SK-N-SH (cell line): ENCODE measurements around the gene BTBD16. TPM values are rescaled to one million over a fixed set of nuclear protein-coding genes. Genes with fewer than 3 reads are reported as not detected.

Experiments used
- CHD2 ChIP-seq: fragments of 150-350 bp; IDR thresholded peaks from 2 replicates; pipeline ENCODE4 v1.6.1; 2018; ENCODE audit warnings: low read length; ENCODE audit not compliant: partially characterized antibody
- ELF1 ChIP-seq: IDR thresholded peaks from 2 replicates; pipeline ENCODE4 v1.4.0; 2012
- EZH2phosphoT487 ChIP-seq: fragments of 200-600 bp; sonication (generic); IDR thresholded peaks from 2 replicates; pipeline ENCODE4 v1.6.1; 2017; ENCODE audit warnings: low read depth, mixed run types, mild to moderate bottlenecking, antibody characterized with exemption, moderate library complexity, borderline replicate concordance
- FOSL2 ChIP-seq: IDR thresholded peaks from 2 replicates; pipeline ENCODE4 v1.4.0; 2012; ENCODE audit warnings: low read depth, mild to moderate bottlenecking, moderate library complexity, borderline replicate concordance
- FOXJ3 ChIP-seq: sonication (generic); formaldehyde crosslinking; IDR thresholded peaks from 2 replicates; pipeline ENCODE4 v1.5.1; 2020; ENCODE audit warnings: mild to moderate bottlenecking, missing genetic modification reagents
- FOXM1 ChIP-seq: IDR thresholded peaks from 2 replicates; pipeline ENCODE4 v1.4.0; 2012; ENCODE audit warnings: low read depth, mild to moderate bottlenecking
- GABPA ChIP-seq: IDR thresholded peaks from 2 replicates; pipeline ENCODE4 v1.4.0; 2012; ENCODE audit warnings: low read depth, mild to moderate bottlenecking
- GATA2 ChIP-seq: sonication (generic); formaldehyde crosslinking; IDR thresholded peaks from 2 replicates; pipeline ENCODE4 v1.5.0; 2020; ENCODE audit warnings: mild to moderate bottlenecking, missing genetic modification reagents
- IRF3 ChIP-seq: fragments of 150-350 bp; IDR thresholded peaks from 2 replicates; pipeline ENCODE4 v1.6.1; 2016; ENCODE audit warnings: mild to moderate bottlenecking, low read depth, low read length
- JUND ChIP-seq: IDR thresholded peaks from 2 replicates; pipeline ENCODE4 v1.4.0; 2012
- MAX ChIP-seq: IDR thresholded peaks from 2 replicates; pipeline ENCODE4 v1.4.0; 2012; ENCODE audit warnings: low read depth
- MXI1 ChIP-seq: IDR thresholded peaks from 2 replicates; pipeline ENCODE4 v1.6.1; 2012; ENCODE audit warnings: mild to moderate bottlenecking, low read depth, low read length, improper control_type of control experiment
- NFIC ChIP-seq: IDR thresholded peaks from 2 replicates; pipeline ENCODE4 v1.4.0; 2012; ENCODE audit warnings: borderline replicate concordance
- REST ChIP-seq: IDR thresholded peaks from 2 replicates; pipeline ENCODE4 v1.6.1; 2012; ENCODE audit warnings: mild to moderate bottlenecking, low read depth, low read length, moderate library complexity
- RFX5 ChIP-seq: IDR thresholded peaks from 2 replicates; pipeline ENCODE4 v1.6.1; 2012; ENCODE audit warnings: mild to moderate bottlenecking, improper control_type of control experiment, low read length
- SIN3A ChIP-seq: IDR thresholded peaks from 2 replicates; pipeline ENCODE4 v1.6.1; 2012; ENCODE audit warnings: low read depth, mild to moderate bottlenecking, low read length, moderate library complexity, borderline replicate concordance
- SMC3 ChIP-seq: IDR thresholded peaks from 2 replicates; pipeline ENCODE4 v1.6.1; 2012; ENCODE audit warnings: low read depth, low read length, improper control_type of control experiment
- TCF12 ChIP-seq: IDR thresholded peaks from 2 replicates; pipeline ENCODE4 v1.4.0; 2012
- TEAD4 ChIP-seq: IDR thresholded peaks from 2 replicates; pipeline ENCODE4 v1.4.0; 2012; ENCODE audit warnings: mild to moderate bottlenecking, borderline replicate concordance; ENCODE audit not compliant: insufficient read depth
- USF1 ChIP-seq: IDR thresholded peaks from 2 replicates; pipeline ENCODE4 v1.4.0; 2012; ENCODE audit warnings: low read depth, borderline replicate concordance
- USF2 ChIP-seq: fragments of 150-350 bp; IDR thresholded peaks from 2 replicates; pipeline ENCODE4 v1.6.1; 2017; ENCODE audit warnings: antibody characterized with exemption, low read length, low read depth, borderline replicate concordance
- YY1 ChIP-seq: IDR thresholded peaks from 2 replicates; pipeline ENCODE4 v1.4.0; 2012; ENCODE audit warnings: low read depth, mild to moderate bottlenecking
- ZBTB33 ChIP-seq: IDR thresholded peaks from 2 replicates; pipeline ENCODE4 v1.4.0; 2012; ENCODE audit warnings: low read depth, borderline replicate concordance
- polyA plus RNA-seq, 3 experiments: library from polyadenylated mRNA; depleted of rRNA; stranded (reverse); fragments of >200 nt; gene quantifications; 2 replicates each; pipeline ENCODE4 v1.2.3, GENCODE V29; 2012

BTBD16 gene
- polyA plus RNA-seq, 1 of the 3 experiments (the other 2 are of a cell fraction): not detected

- TF ChIP-seq EZH2phosphoT487 (no peak), CHD2 (no peak), NFIC (peak; percentile 86), TEAD4 (no peak), MXI1 (no peak), GABPA (no peak), FOXJ3 (CRISPR knock-in tag) (no peak), FOXM1 (no peak), USF1 (no peak), TCF12 (peak; percentile 77), REST (peak; percentile 33; the same call in 1 of the 2 replicates), SMC3 (no peak), MAX (no peak), YY1 (no peak), JUND (peak; percentile 90), SIN3A (no peak), GATA2 (CRISPR knock-in tag) (no peak), ZBTB33 (no peak), FOSL2 (peak; percentile 92), RFX5 (no peak), ELF1 (no peak), IRF3 (no peak), USF2 (no peak)
Observed at GRCh38 chr10:122307669-122308416, 36.7 kb downstream of the BTBD16 start (continued).
